Lung (tissue), 12 donors: ENCODE results near the gene TTYH2. TPM values are rescaled to one million over a fixed set of nuclear protein-coding genes. Genes with fewer than 3 reads are reported as not detected.

Experiments used
- ATAC-seq: fragments of 200-7000 bp; cut with Tn5 transposase; one replicate; pipeline ENCODE4 v1.9.1; 2020; ENCODE audit warnings: moderate number of reproducible peaks; ENCODE audit not compliant: insufficient read depth, low FRiP score
- DNase-seq, 3 donors: peaks; one replicate each; pipeline ENCODE4 v3.0.0-alpha.2; 2013 to 2017
- H3K27ac ChIP-seq, 2 donors: one replicate each; pipeline ENCODE4 v1.5.1; 2013; ENCODE audit warnings: mild to moderate bottlenecking in 2 of 2, moderate library complexity in 2 of 2, control low read depth in 1 of 2, inconsistent platforms in 1 of 2, low read depth in 1 of 2, low read length in 1 of 2
- H3K27me3 ChIP-seq, 3 donors: one replicate each; pipeline ENCODE4 v1.5.1; 2013; ENCODE audit warnings: low read length in 2 of 3; ENCODE audit not compliant: control insufficient read depth in 3 of 3, insufficient read depth in 3 of 3
- H3K36me3 ChIP-seq, 4 donors: one replicate each; pipeline ENCODE4 v1.5.1; 2013; ENCODE audit warnings: low read length in 4 of 4, mild to moderate bottlenecking in 1 of 4, moderate library complexity in 1 of 4; ENCODE audit not compliant: control insufficient read depth in 4 of 4, insufficient read depth in 4 of 4
- H3K4me1 ChIP-seq, 5 donors: one replicate each; pipeline ENCODE4 v1.5.1; 2013; ENCODE audit warnings: low read length in 5 of 5, mild to moderate bottlenecking in 2 of 5, moderate library complexity in 1 of 5; ENCODE audit not compliant: control insufficient read depth in 5 of 5, insufficient read depth in 5 of 5
- H3K4me3 ChIP-seq: one replicate; pipeline ENCODE4 v1.5.1; 2013; ENCODE audit warnings: mild to moderate bottlenecking, control low read depth, moderate library complexity
- H3K9ac ChIP-seq, 2 donors: one replicate each; pipeline ENCODE4 v1.5.1; 2013; ENCODE audit warnings: low read length in 2 of 2, control low read depth in 1 of 2; ENCODE audit not compliant: insufficient read depth in 1 of 2
- H3K9me3 ChIP-seq, 4 donors: one replicate each; pipeline ENCODE4 v1.5.1; 2013; ENCODE audit warnings: low read length in 3 of 4, mild to moderate bottlenecking in 1 of 4, moderate library complexity in 1 of 4; ENCODE audit not compliant: control insufficient read depth in 4 of 4, insufficient read depth in 3 of 4
- WGBS, 2 donors: extraction: QIAGEN DNeasy Blood & Tissue Kit; methylation state at CpG; one replicate each; pipeline ENCODE4 v1.1.7; 2013; 5-methylcytosine and 5-hydroxymethylcytosine counted together
- polyA plus RNA-seq, 2 donors: library from polyadenylated mRNA; stranded (reverse); fragments of 200-250 nt; gene quantifications; one replicate each; pipeline ENCODE4 v1.2.1, GENCODE V29; 2013
- total RNA-seq, 2 donors: library from RNA; depleted of rRNA in 1 of 2; stranded (reverse); fragments of >200 nt in 1 of 2; gene quantifications; one replicate each; pipeline ENCODE4 v1.2.1, GENCODE V29; 2014 to 2021
- TF ChIP-seq, protein P1 (sequence below): IDR thresholded peaks from 2 replicates; pipeline ENCODE4 v1.5.1; 2012; ENCODE audit warnings: mild to moderate bottlenecking; ENCODE audit errors: control extremely low read depth, extremely low read depth
- donor health status: control.
- donor health status: control.
- donor health status: Bipolar disorder and iron deficiency.
- donor health status: healthy.
- donor health status: DM: yes; HTN: yes; CAD: no.

The TTYH2 gene
- total and polyA plus RNA-seq, 4 donors, result 2.3 to 10.6 (median 5.4) TPM

- TF ChIP-seq, protein P1, sequence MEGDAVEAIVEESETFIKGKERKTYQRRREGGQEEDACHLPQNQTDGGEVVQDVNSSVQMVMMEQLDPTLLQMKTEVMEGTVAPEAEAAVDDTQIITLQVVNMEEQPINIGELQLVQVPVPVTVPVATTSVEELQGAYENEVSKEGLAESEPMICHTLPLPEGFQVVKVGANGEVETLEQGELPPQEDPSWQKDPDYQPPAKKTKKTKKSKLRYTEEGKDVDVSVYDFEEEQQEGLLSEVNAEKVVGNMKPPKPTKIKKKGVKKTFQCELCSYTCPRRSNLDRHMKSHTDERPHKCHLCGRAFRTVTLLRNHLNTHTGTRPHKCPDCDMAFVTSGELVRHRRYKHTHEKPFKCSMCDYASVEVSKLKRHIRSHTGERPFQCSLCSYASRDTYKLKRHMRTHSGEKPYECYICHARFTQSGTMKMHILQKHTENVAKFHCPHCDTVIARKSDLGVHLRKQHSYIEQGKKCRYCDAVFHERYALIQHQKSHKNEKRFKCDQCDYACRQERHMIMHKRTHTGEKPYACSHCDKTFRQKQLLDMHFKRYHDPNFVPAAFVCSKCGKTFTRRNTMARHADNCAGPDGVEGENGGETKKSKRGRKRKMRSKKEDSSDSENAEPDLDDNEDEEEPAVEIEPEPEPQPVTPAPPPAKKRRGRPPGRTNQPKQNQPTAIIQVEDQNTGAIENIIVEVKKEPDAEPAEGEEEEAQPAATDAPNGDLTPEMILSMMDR, result no peak
- H3K9me3 ChIP-seq, result no peaks in the 10 kb centered on the region
- 94 to 97% methylated on average over 16 of the region's 16 CpGs for WGBS, 2 donors
These were observed 7.8 kb downstream of the TTYH2 start for GRCh38 chr17:74220946-74221818.

GRCh38 chr17:74222399-74222798, 9.0 kb downstream of the TTYH2 start:
- ATAC-seq, result no peak
- Histone ChIP-seq H3K36me3 (peaks cover 0 to 4% (median 3%) of the 10 kb centered on the region in 4 donors), H3K4me3 (no peak overlapping the region), H3K4me1 (no peaks in the 10 kb centered on the region), H3K27ac (no peak overlapping the region), H3K27me3 (no peaks in the 10 kb centered on the region), H3K9me3 (no peaks in the 10 kb centered on the region), H3K9ac (no peak overlapping the region)
- WGBS, 2 donors, result 95 to 96% methylated on average over 13 of the region's 13 CpGs
- DNase-seq, result no peak
- TF ChIP-seq, protein P1, result no peak

More at GRCh38 chr17:74220946-74221818, 7.8 kb downstream of the TTYH2 start:
- H3K36me3 ChIP-seq, result peaks cover 0 to 4% (median 3%) of the 10 kb centered on the region in 4 donors
- no peak overlapping the region for H3K9ac ChIP-seq
- no peaks in the 10 kb centered on the region for H3K27me3 ChIP-seq
- no peak overlapping the region for H3K4me3 ChIP-seq
- no peak overlapping the region for H3K27ac ChIP-seq
- no peak for ATAC-seq
- DNase-seq, result no peak
- H3K4me1 ChIP-seq, result no peaks in the 10 kb centered on the region

GRCh38 chr17:74223901-74224300, 10.5 kb downstream of the TTYH2 start:
- H3K9ac ChIP-seq, result no peak overlapping the region
- no peak for ATAC-seq
- DNase-seq, result no peak
- no peaks in the 10 kb centered on the region for H3K27me3 ChIP-seq
- no peaks in the 10 kb centered on the region for H3K9me3 ChIP-seq
- TF ChIP-seq, protein P1, result no peak
- no peaks in the 10 kb centered on the region for H3K4me1 ChIP-seq
- 97 to 98% methylated on average over 14 of the region's 14 CpGs for WGBS, 2 donors
- no peak overlapping the region for H3K27ac ChIP-seq
- no peak overlapping the region for H3K4me3 ChIP-seq
- peaks cover 0 to 4% (median 3%) of the 10 kb centered on the region in 4 donors for H3K36me3 ChIP-seq
